ENCODE data around the gene SIPA1L3.
A peak's percentile ranks its signal among the peaks of the same experiment; 100 is the strongest.

SIPA1L3 gene

DNA sequence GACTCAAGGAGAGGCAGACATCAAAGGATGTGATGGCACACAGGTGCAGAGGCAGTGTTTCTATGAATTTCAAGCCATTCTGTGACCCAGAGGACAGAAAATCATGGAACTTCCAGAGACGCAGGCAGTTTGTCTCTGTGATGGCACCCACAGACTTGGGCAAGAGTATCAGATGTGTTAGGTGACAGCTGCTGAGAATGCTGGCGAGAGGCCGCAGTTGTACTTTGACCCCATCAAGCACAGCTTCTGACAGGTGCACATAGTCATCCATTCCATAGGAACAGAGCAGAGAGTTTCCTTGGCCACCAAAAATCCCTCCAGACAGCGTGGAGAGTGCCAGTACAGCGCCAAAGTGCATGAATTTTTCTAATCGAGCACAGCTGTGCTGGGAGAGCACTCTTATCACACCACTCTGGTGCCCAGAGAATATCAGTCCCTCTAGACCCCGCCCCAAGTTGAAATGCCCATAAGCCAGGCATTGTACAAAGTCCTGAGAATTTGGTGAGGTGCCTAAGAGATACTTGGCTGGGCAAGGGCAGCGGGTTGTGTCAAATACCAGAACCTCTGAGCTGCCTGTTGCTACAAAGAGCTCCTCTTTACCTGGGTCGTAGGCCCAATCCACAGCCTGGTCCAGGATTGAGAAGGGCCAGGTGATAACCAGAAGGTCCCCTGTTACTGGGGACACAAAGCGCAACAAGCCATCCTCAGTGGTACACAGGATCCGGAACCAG is 13.0 kb upstream of the SIPA1L3 start:
- H3K36me3 ChIP-seq (ENCODE audit: control insufficient read depth, insufficient read depth, low read length) = no peaks in the 10 kb centered on the region
- no peaks in the 10 kb centered on the region for H3K4me1 ChIP-seq (ENCODE audit: control insufficient read depth, insufficient read depth, low read length, poor library complexity, severe bottlenecking)
- H3K27ac ChIP-seq (ENCODE audit: low read depth, low read length, severe bottlenecking) = no peak overlapping the region
- WGBS, 2 experiments (ENCODE audit: insufficient coverage in 2 of 2) = 92 to 96% methylated on average over 9 to 10 of the region's 11 CpGs
- no peak overlapping the region for H3K4me3 ChIP-seq (ENCODE audit: extremely low read depth, insufficient read depth, low read length, poor library complexity, severe bottlenecking)
- H3K9me3 ChIP-seq (ENCODE audit: control insufficient read depth, low read length) = no peaks in the 10 kb centered on the region

DNA sequence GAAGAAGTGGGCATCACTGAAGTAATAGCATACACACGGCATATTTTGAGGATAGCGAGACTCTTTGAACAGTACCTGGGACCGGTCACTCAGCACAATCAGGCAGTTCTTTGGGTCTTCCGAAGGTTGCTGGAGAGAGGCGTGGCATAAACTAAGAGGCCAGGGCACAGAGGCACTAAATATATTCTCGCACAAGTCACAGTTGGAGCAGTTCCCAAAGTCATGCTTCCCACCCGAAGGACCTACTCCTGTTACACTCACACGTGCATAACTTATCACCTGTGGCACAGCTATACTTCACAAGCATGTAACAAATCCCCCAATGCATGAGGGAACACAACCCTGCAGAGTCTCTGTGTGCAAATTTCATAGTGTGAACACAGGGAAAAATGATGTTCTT is 10.8 kb upstream of the SIPA1L3 start:
- H3K27ac ChIP-seq (ENCODE audit: low read depth, low read length, severe bottlenecking) = no peak overlapping the region
- no peaks in the 10 kb centered on the region for H3K36me3 ChIP-seq (ENCODE audit: control insufficient read depth, insufficient read depth, low read length)
- no peaks in the 10 kb centered on the region for H3K4me1 ChIP-seq (ENCODE audit: control insufficient read depth, insufficient read depth, low read length, poor library complexity, severe bottlenecking)
- no peaks in the 10 kb centered on the region for H3K9me3 ChIP-seq (ENCODE audit: control insufficient read depth, low read length)
- WGBS, 2 experiments (ENCODE audit: insufficient coverage in 2 of 2) = 88 to 91% methylated on average over 8 of the region's 8 CpGs
- no peak overlapping the region for H3K4me3 ChIP-seq (ENCODE audit: extremely low read depth, insufficient read depth, low read length, poor library complexity, severe bottlenecking)

GRCh38 chr19:37899453-37899852 is 7.6 kb upstream of the SIPA1L3 start:
- H3K4me3 ChIP-seq (ENCODE audit: extremely low read depth, insufficient read depth, low read length, poor library complexity, severe bottlenecking) = no peak overlapping the region
- WGBS, 2 experiments (ENCODE audit: insufficient coverage in 2 of 2) = no CpG with 5 or more reads among the region's 1 CpG
- no peaks in the 10 kb centered on the region for H3K36me3 ChIP-seq (ENCODE audit: control insufficient read depth, insufficient read depth, low read length)
- no peaks in the 10 kb centered on the region for H3K4me1 ChIP-seq (ENCODE audit: control insufficient read depth, insufficient read depth, low read length, poor library complexity, severe bottlenecking)
- no peak overlapping the region for H3K27ac ChIP-seq (ENCODE audit: low read depth, low read length, severe bottlenecking)
- H3K9me3 ChIP-seq (ENCODE audit: control insufficient read depth, low read length) = no peaks in the 10 kb centered on the region

DNA sequence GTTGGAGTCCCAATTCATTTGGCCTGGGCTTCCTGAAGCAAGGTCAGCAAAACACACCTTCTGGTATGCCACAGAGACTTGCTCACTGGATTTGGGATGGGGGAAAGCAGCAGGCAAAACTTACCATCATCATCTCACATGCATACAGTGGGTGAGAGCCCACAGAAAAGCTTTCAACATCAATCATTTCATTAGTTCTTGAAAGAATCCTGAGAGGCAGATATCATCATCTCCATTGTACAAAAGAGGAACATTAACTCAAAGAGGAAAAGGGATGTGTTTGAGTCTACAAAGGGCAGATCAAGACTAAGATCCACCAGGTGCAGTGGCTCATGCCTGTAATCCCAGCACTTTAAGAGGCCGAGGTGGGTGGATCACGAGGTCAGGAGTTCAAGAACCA is 7.0 kb upstream of the SIPA1L3 start:
- Histone ChIP-seq H3K4me1 (ENCODE audit: control insufficient read depth, insufficient read depth, low read length, poor library complexity, severe bottlenecking) (no peaks in the 10 kb centered on the region), H3K27ac (ENCODE audit: low read depth, low read length, severe bottlenecking) (no peak overlapping the region), H3K9me3 (ENCODE audit: control insufficient read depth, low read length) (no peaks in the 10 kb centered on the region), H3K36me3 (ENCODE audit: control insufficient read depth, insufficient read depth, low read length) (no peaks in the 10 kb centered on the region), H3K4me3 (ENCODE audit: extremely low read depth, insufficient read depth, low read length, poor library complexity, severe bottlenecking) (no peak overlapping the region)
- WGBS, 2 experiments (ENCODE audit: insufficient coverage in 2 of 2) = 92 to 100% methylated on average over 2 of the region's 2 CpGs

DNA sequence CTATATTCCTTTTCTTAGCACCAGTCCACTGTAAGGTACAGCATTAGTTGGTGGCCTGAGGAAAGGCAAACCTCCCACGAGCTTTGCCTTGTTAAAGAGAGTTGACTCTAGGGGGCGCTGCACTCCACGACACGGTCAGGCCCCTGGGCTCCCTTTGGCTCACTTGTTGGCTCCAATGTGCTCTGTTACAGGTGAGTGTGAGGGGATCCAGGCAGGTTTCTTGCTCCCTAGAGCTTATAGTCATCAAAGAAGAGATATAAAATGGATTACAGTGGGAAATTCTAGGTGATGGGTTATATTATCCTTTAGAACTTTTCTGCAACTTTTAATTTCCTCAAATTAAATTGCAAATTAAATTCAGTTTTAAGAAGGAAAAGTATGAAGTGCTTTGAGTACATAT is 4.3 kb upstream of the SIPA1L3 start:
- Histone ChIP-seq H3K36me3 (ENCODE audit: control insufficient read depth, insufficient read depth, low read length) (no peaks in the 10 kb centered on the region), H3K4me1 (ENCODE audit: control insufficient read depth, insufficient read depth, low read length, poor library complexity, severe bottlenecking) (no peaks in the 10 kb centered on the region), H3K27ac (ENCODE audit: low read depth, low read length, severe bottlenecking) (no peak overlapping the region), H3K4me3 (ENCODE audit: extremely low read depth, insufficient read depth, low read length, poor library complexity, severe bottlenecking) (no peak overlapping the region), H3K9me3 (ENCODE audit: control insufficient read depth, low read length) (no peaks in the 10 kb centered on the region)
- WGBS, 2 experiments (ENCODE audit: insufficient coverage in 2 of 2) = 0% methylated on average over 4 of the region's 4 CpGs; no CpG with 5 or more reads in 1 of the 2 experiments

- Histone ChIP-seq H3K36me3 (ENCODE audit: control insufficient read depth, insufficient read depth, low read length) (no peaks in the 10 kb centered on the region), H3K9me3 (ENCODE audit: control insufficient read depth, low read length) (no peaks in the 10 kb centered on the region), H3K4me1 (ENCODE audit: control insufficient read depth, insufficient read depth, low read length, poor library complexity, severe bottlenecking) (no peaks in the 10 kb centered on the region), H3K27ac (ENCODE audit: low read depth, low read length, severe bottlenecking) (no peak overlapping the region), H3K4me3 (ENCODE audit: extremely low read depth, insufficient read depth, low read length, poor library complexity, severe bottlenecking) (no peak overlapping the region)
- WGBS, 2 experiments (ENCODE audit: insufficient coverage in 2 of 2) = 100% methylated on average over 1 of the region's 2 CpGs
Measured at GRCh38 chr19:37903096-37903495, 3.9 kb upstream of the SIPA1L3 start.

GRCh38 chr19:37905946-37906868 is 801 bp upstream of the SIPA1L3 start, which contains the start of gene WDR87:
TSS of gene WDR87 (minus strand) at chr19:37906594. CDS start at chr19:37898239, 8,355 bp downstream.
- Histone ChIP-seq H3K36me3 (ENCODE audit: control insufficient read depth, insufficient read depth, low read length) (peaks cover 4% of the 10 kb centered on the region), H3K9me3 (ENCODE audit: control insufficient read depth, low read length) (no peaks in the 10 kb centered on the region), H3K4me1 (ENCODE audit: control insufficient read depth, insufficient read depth, low read length, poor library complexity, severe bottlenecking) (no peaks in the 10 kb centered on the region), H3K27ac (ENCODE audit: low read depth, low read length, severe bottlenecking) (peak within 1 kb of the TSS; percentile 61), H3K4me3 (ENCODE audit: extremely low read depth, insufficient read depth, low read length, poor library complexity, severe bottlenecking) (peak within 1 kb of the TSS; percentile 86)
- 1 to 4% methylated on average over 50 to 56 of the region's 63 CpGs for WGBS, 2 experiments (ENCODE audit: insufficient coverage in 2 of 2)

DNA sequence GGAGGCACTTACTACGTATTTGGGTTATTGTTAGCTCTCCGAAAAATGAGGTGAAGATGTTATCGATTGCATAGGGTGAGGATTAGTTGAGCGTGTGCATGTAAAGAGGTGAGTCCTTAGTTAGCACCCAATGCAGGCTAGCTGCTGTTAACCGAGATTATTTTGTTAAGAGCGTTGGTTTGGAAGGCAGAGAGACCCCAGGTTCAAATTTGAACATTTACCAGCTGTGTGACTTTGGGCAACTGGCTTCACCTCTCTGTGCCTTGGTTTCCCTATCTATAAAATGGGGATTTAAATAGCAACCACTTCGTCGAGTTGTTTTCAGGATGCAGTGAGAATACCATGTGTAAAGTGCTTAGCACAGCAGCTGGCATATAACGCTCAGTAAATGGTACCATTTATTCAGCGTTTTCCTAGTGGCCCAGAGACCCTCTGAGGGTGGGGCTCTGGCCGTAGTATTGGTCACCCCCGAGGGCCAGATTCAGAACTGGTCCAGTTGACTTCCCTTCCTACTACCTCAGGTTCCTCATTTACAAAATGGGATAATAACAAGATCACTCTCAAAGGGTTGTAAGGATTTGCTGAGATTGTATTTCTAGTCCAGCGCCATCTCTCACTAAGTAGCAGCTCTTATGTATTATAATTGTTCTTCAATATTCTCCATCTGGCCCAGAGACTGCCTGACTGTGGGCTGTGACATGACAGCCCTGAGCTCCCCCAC is 887 bp downstream of the SIPA1L3 start:
- Histone ChIP-seq H3K4me1 (ENCODE audit: control insufficient read depth, insufficient read depth, low read length, poor library complexity, severe bottlenecking) (no peaks in the 10 kb centered on the region), H3K36me3 (ENCODE audit: control insufficient read depth, insufficient read depth, low read length) (peaks cover 4% of the 10 kb centered on the region), H3K9me3 (ENCODE audit: control insufficient read depth, low read length) (no peaks in the 10 kb centered on the region), H3K4me3 (ENCODE audit: extremely low read depth, insufficient read depth, low read length, poor library complexity, severe bottlenecking) (peak overlapping the region; percentile 86), H3K27ac (ENCODE audit: low read depth, low read length, severe bottlenecking) (no peak overlapping the region)
- WGBS, 2 experiments (ENCODE audit: insufficient coverage in 2 of 2) = 25 to 30% methylated on average over 11 to 12 of the region's 13 CpGs

DNA sequence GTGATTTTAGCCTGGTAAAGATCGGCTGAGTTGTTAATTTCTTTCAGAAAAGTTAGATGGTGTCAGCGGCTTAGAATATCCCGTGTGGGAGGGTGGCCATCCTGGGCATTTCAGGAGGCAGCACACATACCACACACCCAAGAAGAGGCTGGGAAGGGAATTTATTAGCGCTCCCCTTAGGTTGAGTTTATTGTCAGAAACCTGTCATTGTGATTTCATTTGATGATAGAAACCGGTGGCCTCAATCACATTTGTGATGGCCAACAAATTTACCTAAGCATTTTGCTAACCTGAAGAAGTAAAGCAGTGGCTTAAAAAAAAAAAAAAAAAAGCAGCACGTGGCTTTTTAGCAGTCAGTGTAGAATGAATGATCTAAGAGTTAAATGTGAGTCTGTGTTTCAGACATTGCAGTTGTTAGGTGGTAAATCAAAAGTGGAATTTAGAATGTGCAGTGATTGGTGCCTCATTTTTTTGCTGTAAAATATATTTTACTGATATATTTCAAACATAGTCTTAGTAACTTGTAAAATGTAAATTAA is 2.7 kb downstream of the SIPA1L3 start:
- 60 to 100% methylated on average over 1 to 2 of the region's 6 CpGs for WGBS, 2 experiments (ENCODE audit: insufficient coverage in 2 of 2)
- Histone ChIP-seq H3K27ac (ENCODE audit: low read depth, low read length, severe bottlenecking) (no peak overlapping the region), H3K4me1 (ENCODE audit: control insufficient read depth, insufficient read depth, low read length, poor library complexity, severe bottlenecking) (no peaks in the 10 kb centered on the region), H3K36me3 (ENCODE audit: control insufficient read depth, insufficient read depth, low read length) (peaks cover 4% of the 10 kb centered on the region), H3K4me3 (ENCODE audit: extremely low read depth, insufficient read depth, low read length, poor library complexity, severe bottlenecking) (no peak overlapping the region), H3K9me3 (ENCODE audit: control insufficient read depth, low read length) (no peaks in the 10 kb centered on the region)

DNA sequence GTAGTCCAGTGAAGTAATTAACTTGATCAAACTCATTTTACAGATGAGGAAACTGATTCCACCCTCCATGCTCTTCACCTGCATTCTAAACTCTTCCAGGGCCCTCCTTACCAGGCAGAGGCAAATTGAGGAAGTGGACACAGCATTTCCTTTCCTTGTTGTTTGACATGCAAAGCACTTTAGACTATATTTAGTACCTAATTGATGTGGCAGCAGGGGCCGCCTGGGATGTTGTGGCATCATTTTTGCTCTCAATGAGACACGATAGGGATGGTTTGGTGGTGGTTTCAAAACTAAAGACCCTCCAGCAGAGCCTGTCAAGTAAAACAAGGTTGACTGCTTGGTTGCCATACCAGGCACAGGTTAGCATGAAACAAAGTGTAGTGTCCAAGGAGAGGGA is 7.9 kb downstream of the SIPA1L3 start:
- Histone ChIP-seq H3K36me3 (ENCODE audit: control insufficient read depth, insufficient read depth, low read length) (no peaks in the 10 kb centered on the region), H3K9me3 (ENCODE audit: control insufficient read depth, low read length) (no peaks in the 10 kb centered on the region), H3K4me1 (ENCODE audit: control insufficient read depth, insufficient read depth, low read length, poor library complexity, severe bottlenecking) (no peaks in the 10 kb centered on the region), H3K27ac (ENCODE audit: low read depth, low read length, severe bottlenecking) (no peak overlapping the region), H3K4me3 (ENCODE audit: extremely low read depth, insufficient read depth, low read length, poor library complexity, severe bottlenecking) (no peak overlapping the region)
- WGBS, 2 experiments (ENCODE audit: insufficient coverage in 2 of 2) = 88 to 100% methylated on average over 2 of the region's 2 CpGs
